Measurements from ENCODE around the gene CBLN1.

GRCh38 chr16:49324703-49325102 is 43.1 kb upstream of the CBLN1 start:
- TF ChIP-seq CTCF (conservative IDR thresholded peaks at IDR 0.05; ENCODE audit: low read depth, low read length): no peak
- no peak for TF ChIP-seq MAZ (IDR thresholded peaks at IDR 0.05; ENCODE audit: borderline replicate concordance, low read depth, low read length)
- TF ChIP-seq CHD1 (IDR thresholded peaks at IDR 0.05; ENCODE audit: low read depth, low read length): no peak
- TF ChIP-seq MAFK (IDR thresholded peaks at IDR 0.05; ENCODE audit: low read depth, low read length): no peak
- TF ChIP-seq CEBPB (IDR thresholded peaks at IDR 0.05; ENCODE audit: low read depth, low read length): no peak
